Ishikawa (cell line): ENCODE results near the gene SNX1.

ENCODE experiments used
- CEBPB ChIP-seq: IDR thresholded peaks from 2 replicates; pipeline ENCODE4 v1.6.1; 2012
- CREB1 ChIP-seq: IDR thresholded peaks from 2 replicates; pipeline ENCODE4 v1.6.1; 2012; ENCODE audit warnings: low read depth
- EGR1 ChIP-seq: IDR thresholded peaks from 2 replicates; pipeline ENCODE4 v1.6.1; 2012
- EP300 ChIP-seq: IDR thresholded peaks from 2 replicates; pipeline ENCODE4 v1.6.1; 2012; ENCODE audit warnings: borderline replicate concordance
- FOXM1 ChIP-seq: IDR thresholded peaks from 2 replicates; pipeline ENCODE4 v1.6.1; 2012; ENCODE audit warnings: low read depth, borderline replicate concordance
- MAX ChIP-seq: IDR thresholded peaks from 2 replicates; pipeline ENCODE4 v1.6.1; 2012
- NFIC ChIP-seq: IDR thresholded peaks from 2 replicates; pipeline ENCODE4 v1.6.1; 2012
- RAD21 ChIP-seq: IDR thresholded peaks from 2 replicates; pipeline ENCODE4 v1.6.1; 2012; ENCODE audit warnings: low read depth
- REST ChIP-seq: IDR thresholded peaks from 2 replicates; pipeline ENCODE4 v1.6.1; 2012; ENCODE audit warnings: low read depth, mild to moderate bottlenecking
- TAF1 ChIP-seq: IDR thresholded peaks from 2 replicates; pipeline ENCODE4 v1.6.1; 2012; ENCODE audit warnings: low read depth, mild to moderate bottlenecking
- TCF12 ChIP-seq: IDR thresholded peaks from 2 replicates; pipeline ENCODE4 v1.6.1; 2012; ENCODE audit warnings: low read depth
- TEAD4 ChIP-seq: IDR thresholded peaks from 2 replicates; pipeline ENCODE4 v1.6.1; 2012
- USF1 ChIP-seq: IDR thresholded peaks from 2 replicates; pipeline ENCODE4 v1.6.1; 2012
- YY1 ChIP-seq: IDR thresholded peaks from 2 replicates; pipeline ENCODE4 v1.6.1; 2012; ENCODE audit warnings: low read depth
- ZBTB7A ChIP-seq: IDR thresholded peaks from 2 replicates; pipeline ENCODE4 v1.6.1; 2012; ENCODE audit warnings: low read depth

SNX1 gene

GRCh38 chr15:64105113-64105704 lies 9.4 kb downstream of the SNX1 start:
- TF ChIP-seq REST (no peak), TAF1 (no peak), MAX (no peak), USF1 (no peak), EP300 (no peak), FOXM1 (no peak), TCF12 (no peak), CEBPB (no peak), ZBTB7A (no peak)

- no peak for TF ChIP-seq MAX
- no peak for TF ChIP-seq CREB1
- no peak for TF ChIP-seq RAD21
- TF ChIP-seq TCF12 = no peak
- TF ChIP-seq ZBTB7A = no peak
- TF ChIP-seq EGR1 = no peak
- TF ChIP-seq CEBPB = no peak
- TF ChIP-seq TAF1 = no peak
- TF ChIP-seq REST = no peak
- no peak for TF ChIP-seq TEAD4
- no peak for TF ChIP-seq EP300
- no peak for TF ChIP-seq NFIC
- no peak for TF ChIP-seq FOXM1
- no peak for TF ChIP-seq USF1
- no peak for TF ChIP-seq YY1
Measured at GRCh38 chr15:64107337-64107736, 11.6 kb downstream of the SNX1 start.

GRCh38 chr15:64110950-64111678 lies 15.3 kb downstream of the SNX1 start:
- no peak for TF ChIP-seq USF1
- TF ChIP-seq CREB1 = no peak
- TF ChIP-seq ZBTB7A = no peak
- no peak for TF ChIP-seq CEBPB
- no peak for TF ChIP-seq EGR1
- no peak for TF ChIP-seq TEAD4
- no peak for TF ChIP-seq TCF12
- TF ChIP-seq RAD21 = no peak
- no peak for TF ChIP-seq TAF1
- TF ChIP-seq EP300 = no peak
- TF ChIP-seq MAX = no peak
- TF ChIP-seq REST = no peak
- TF ChIP-seq YY1 = no peak
- no peak for TF ChIP-seq FOXM1
- no peak for TF ChIP-seq NFIC

DNA sequence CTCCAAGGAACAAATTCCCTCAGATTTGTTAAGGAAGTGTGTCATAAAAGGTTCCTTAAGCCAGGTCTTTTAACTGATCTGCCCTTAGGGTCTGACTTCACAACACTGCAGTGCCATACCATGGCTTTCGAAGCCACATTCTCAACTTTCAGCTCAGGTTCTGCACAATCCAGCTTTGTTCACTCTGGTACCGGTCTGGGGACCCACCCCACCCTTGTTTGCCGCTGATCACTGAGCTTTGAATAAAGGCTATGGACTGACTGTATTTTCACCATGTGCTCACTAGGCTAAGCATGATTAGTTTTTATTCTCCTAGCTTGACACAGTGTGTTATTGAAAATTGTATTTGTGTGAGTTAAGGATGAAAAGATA lies 15.9 kb downstream of the SNX1 start:
- TF ChIP-seq CEBPB (no peak), EP300 (no peak), NFIC (no peak), REST (no peak), MAX (no peak), EGR1 (no peak), TEAD4 (no peak), RAD21 (no peak)
